BJ (cell line): Measurements from ENCODE around the gene PIGH. TPM values are rescaled to one million over a fixed set of nuclear protein-coding genes. Genes with fewer than 3 reads are reported as not detected.

ENCODE experiments used
- CTCF ChIA-PET: fragments of 350-600 bp; formaldehyde crosslinking; extraction: SDS; loops from one replicate; lab custom pipeline; 2021; ENCODE audit warnings: antibody characterized with exemption, inconsistent platforms; lab: Yijun Ruan, JAX
- POLR2A ChIA-PET: fragments of 300-600 bp; sonication (Branson Sonifier 250); formaldehyde crosslinking; extraction: SDS; loops from one replicate; lab custom pipeline; 2021; ENCODE audit warnings: antibody characterized with exemption; lab: Charles Lee
- DNase-seq: peaks from one replicate; pipeline ENCODE4 v3.0.0-alpha.2; 2011; ENCODE audit warnings: low read depth
- H3K27me3 ChIP-seq: 2 replicates; pipeline ENCODE4 v1.6.0; 2011; ENCODE audit warnings: low read length; ENCODE audit not compliant: control insufficient read depth, insufficient read depth
- H3K36me3 ChIP-seq: 2 replicates; pipeline ENCODE4 v1.5.1; 2011; ENCODE audit warnings: low read length; ENCODE audit not compliant: control insufficient read depth, insufficient read depth
- H3K4me3 ChIP-seq: 2 replicates; pipeline ENCODE4 v1.5.1; 2011; ENCODE audit warnings: low read depth, mild to moderate bottlenecking, control low read depth, low read length
- polyA minus RNA-seq: library from RNA; depleted of rRNA, polyadenylated mRNA; stranded (reverse); fragments of >200 nt; gene quantifications from 2 replicates; pipeline ENCODE4 v1.2.3, GENCODE V29; 2011; rRNA and poly(A)+ RNA removed
- polyA plus RNA-seq: library from polyadenylated mRNA; depleted of rRNA; stranded (reverse); fragments of >200 nt; gene quantifications from 2 replicates; pipeline ENCODE4 v1.2.3, GENCODE V29; 2011; rRNA removed
- TF ChIP-seq, protein P1 (sequence below): IDR thresholded peaks from 2 replicates; pipeline ENCODE4 v1.5.1; 2011; ENCODE audit warnings: low read depth, mild to moderate bottlenecking, control low read depth, inconsistent platforms, low read length, moderate library complexity; ENCODE audit not compliant: insufficient read depth

PIGH gene, protein sequence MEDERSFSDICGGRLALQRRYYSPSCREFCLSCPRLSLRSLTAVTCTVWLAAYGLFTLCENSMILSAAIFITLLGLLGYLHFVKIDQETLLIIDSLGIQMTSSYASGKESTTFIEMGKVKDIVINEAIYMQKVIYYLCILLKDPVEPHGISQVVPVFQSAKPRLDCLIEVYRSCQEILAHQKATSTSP
- polyA plus RNA-seq (18.3 and 19.0 TPM in 2 replicates), polyA minus RNA-seq (5.4 and 8.7 TPM in 2 replicates)

GRCh38 chr14:67599698-67600561 lies at the start of gene PIGH:
Gene PIGH (minus strand): TSS chr14:67600268. CDS start chr14:67600203, 65 bp downstream.
- Histone ChIP-seq H3K27me3 (no peaks in the 10 kb centered on the region; the same call in 1 of the 2 replicates), H3K36me3 (no peaks in the 10 kb centered on the region), H3K4me3 (peak within 1 kb of the TSS; percentile 94)
- POLR2A ChIA-PET = no interaction called here
- DNase-seq = peak; percentile 17
- TF ChIP-seq, protein P1, sequence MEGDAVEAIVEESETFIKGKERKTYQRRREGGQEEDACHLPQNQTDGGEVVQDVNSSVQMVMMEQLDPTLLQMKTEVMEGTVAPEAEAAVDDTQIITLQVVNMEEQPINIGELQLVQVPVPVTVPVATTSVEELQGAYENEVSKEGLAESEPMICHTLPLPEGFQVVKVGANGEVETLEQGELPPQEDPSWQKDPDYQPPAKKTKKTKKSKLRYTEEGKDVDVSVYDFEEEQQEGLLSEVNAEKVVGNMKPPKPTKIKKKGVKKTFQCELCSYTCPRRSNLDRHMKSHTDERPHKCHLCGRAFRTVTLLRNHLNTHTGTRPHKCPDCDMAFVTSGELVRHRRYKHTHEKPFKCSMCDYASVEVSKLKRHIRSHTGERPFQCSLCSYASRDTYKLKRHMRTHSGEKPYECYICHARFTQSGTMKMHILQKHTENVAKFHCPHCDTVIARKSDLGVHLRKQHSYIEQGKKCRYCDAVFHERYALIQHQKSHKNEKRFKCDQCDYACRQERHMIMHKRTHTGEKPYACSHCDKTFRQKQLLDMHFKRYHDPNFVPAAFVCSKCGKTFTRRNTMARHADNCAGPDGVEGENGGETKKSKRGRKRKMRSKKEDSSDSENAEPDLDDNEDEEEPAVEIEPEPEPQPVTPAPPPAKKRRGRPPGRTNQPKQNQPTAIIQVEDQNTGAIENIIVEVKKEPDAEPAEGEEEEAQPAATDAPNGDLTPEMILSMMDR = peak; percentile 57
- CTCF ChIA-PET = interaction anchor here (0.6 to 3.8 kb wide), 21 partner anchors 9 to 1643 kb away, joined by 3 to 23 read pairs (median 5); partner anchors contain the start of gene ARG2

- TF ChIP-seq, protein P1 = no peak
- H3K36me3 ChIP-seq = peaks cover 9% of the 10 kb centered on the region
- H3K4me3 ChIP-seq = no peak overlapping the region
- ChIA-PET CTCF (no interaction called here), POLR2A (no interaction called here)
- no peak for DNase-seq
- H3K27me3 ChIP-seq = no peaks in the 10 kb centered on the region
Measured at GRCh38 chr14:67646131-67646530, 46.1 kb upstream of the PIGH start.

DNA sequence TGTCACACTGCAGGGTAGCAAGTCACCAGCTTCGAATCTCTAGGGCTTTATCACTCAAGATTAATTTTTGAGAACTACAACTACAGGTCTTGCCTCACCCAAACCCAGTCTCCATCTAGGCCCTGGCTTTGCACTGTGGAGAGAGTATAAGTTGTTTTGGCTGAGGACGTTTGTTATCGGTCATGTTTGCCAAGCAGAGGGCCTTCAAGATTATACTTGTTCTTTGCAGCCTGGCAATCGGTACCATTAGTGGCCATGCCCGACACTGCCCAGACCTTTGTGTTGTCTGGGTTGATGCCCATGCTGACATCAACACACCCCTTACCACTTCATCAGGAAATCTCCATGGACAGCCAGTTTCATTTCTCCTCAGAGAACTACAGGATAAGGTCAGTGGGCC lies 45.3 kb upstream of the PIGH start:
- H3K4me3 ChIP-seq = no peak overlapping the region
- TF ChIP-seq, protein P1 = no peak
- ChIA-PET CTCF (interaction anchor here (1.4 kb wide), 1 partner anchor 26 kb away, joined by 4 read pairs; no protein-coding TSS in a partner anchor), POLR2A (no interaction called here)
- H3K36me3 ChIP-seq = peaks cover 9% of the 10 kb centered on the region
- no peaks in the 10 kb centered on the region for H3K27me3 ChIP-seq
- no peak for DNase-seq

- ChIA-PET CTCF (interaction anchor here (0.6 to 1.4 kb wide), 6 partner anchors 9 to 25 kb away, joined by 3 to 6 read pairs (median 4); no protein-coding TSS in a partner anchor), POLR2A (no interaction called here)
- TF ChIP-seq, protein P1 = no peak
- H3K36me3 ChIP-seq = peaks cover 4% of the 10 kb centered on the region
- no peak for DNase-seq
- no peak overlapping the region for H3K4me3 ChIP-seq
- no peaks in the 10 kb centered on the region for H3K27me3 ChIP-seq
Measured at GRCh38 chr14:67644428-67644827, 44.4 kb upstream of the PIGH start.

DNA sequence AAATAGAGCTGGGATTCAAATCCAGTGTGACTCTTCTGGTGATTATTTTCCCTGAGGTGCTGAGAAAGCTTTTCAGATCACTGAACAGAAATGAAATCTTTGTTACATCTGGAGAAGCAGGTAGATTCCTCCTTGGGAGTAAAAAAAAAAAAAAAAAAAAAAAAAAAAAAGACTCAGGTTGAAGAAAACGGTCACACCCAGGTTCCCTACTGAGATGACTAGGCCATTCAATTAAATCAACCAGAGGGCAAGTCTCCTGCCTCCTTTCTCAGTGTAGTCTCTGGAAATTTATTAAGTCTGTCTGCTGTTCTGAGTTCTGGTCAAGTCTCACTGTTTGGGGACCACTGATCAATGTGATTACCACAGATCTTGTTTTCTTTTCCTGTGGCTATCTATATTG lies 43.6 kb upstream of the PIGH start:
- H3K27me3 ChIP-seq = no peaks in the 10 kb centered on the region
- DNase-seq = no peak
- TF ChIP-seq, protein P1 = no peak
- peaks cover 4% of the 10 kb centered on the region; the same call in 1 of the 2 replicates for H3K36me3 ChIP-seq
- CTCF ChIA-PET = interaction anchor here (0.6 to 1.4 kb wide), 6 partner anchors 9 to 25 kb away, joined by 3 to 6 read pairs (median 4); no protein-coding TSS in a partner anchor
- H3K4me3 ChIP-seq = no peak overlapping the region
- POLR2A ChIA-PET = no interaction called here
